AG04450 (cell line): Measurements from ENCODE around the gene HNF1A. TPM values are rescaled to one million over a fixed set of nuclear protein-coding genes. Genes with fewer than 3 reads are reported as not detected.

ENCODE experiments used
- CTCF ChIA-PET: fragments of 300-600, 350-600 bp; formaldehyde crosslinking; extraction: SDS; loops from one replicate; lab custom pipeline; 2022; ENCODE audit warnings: antibody characterized with exemption, inconsistent platforms; lab: Charles Lee
- POLR2A ChIA-PET: fragments of 350-600 bp; formaldehyde crosslinking; extraction: SDS; loops from one replicate; lab custom pipeline; 2021; ENCODE audit warnings: antibody characterized with exemption, inconsistent platforms; lab: Yijun Ruan, JAX
- DNase-seq: peaks from one replicate; pipeline ENCODE4 v3.0.0-alpha.2; 2011; ENCODE audit warnings: low read depth, low spot score
- H3K27ac ChIP-seq: one replicate; pipeline ENCODE4 v1.5.1; 2012; ENCODE audit warnings: low read depth, low read length, control low read depth
- H3K27me3 ChIP-seq: one replicate; pipeline ENCODE4 v1.6.0; 2012; ENCODE audit warnings: low read length; ENCODE audit not compliant: control insufficient read depth, insufficient read depth
- H3K4me3 ChIP-seq: 2 replicates; pipeline ENCODE4 v1.5.1; 2011; ENCODE audit warnings: mild to moderate bottlenecking, low read depth, low read length, control low read depth
- H3K9me3 ChIP-seq: 2 replicates; pipeline ENCODE4 v1.5.1; 2012; ENCODE audit warnings: low read length; ENCODE audit not compliant: control insufficient read depth, insufficient read depth
- polyA plus RNA-seq: library from polyadenylated mRNA; depleted of rRNA; stranded (reverse); fragments of >200 nt; gene quantifications from 2 replicates; pipeline ENCODE4 v1.2.3, GENCODE V29; 2011; rRNA removed
- TF ChIP-seq, protein P1 (sequence below): IDR thresholded peaks from 2 replicates; pipeline ENCODE4 v1.5.1; 2011; ENCODE audit warnings: low read depth, low read length, control low read depth, inconsistent platforms

Gene HNF1A
- polyA plus RNA-seq, 1 experiment, result not detected

DNA sequence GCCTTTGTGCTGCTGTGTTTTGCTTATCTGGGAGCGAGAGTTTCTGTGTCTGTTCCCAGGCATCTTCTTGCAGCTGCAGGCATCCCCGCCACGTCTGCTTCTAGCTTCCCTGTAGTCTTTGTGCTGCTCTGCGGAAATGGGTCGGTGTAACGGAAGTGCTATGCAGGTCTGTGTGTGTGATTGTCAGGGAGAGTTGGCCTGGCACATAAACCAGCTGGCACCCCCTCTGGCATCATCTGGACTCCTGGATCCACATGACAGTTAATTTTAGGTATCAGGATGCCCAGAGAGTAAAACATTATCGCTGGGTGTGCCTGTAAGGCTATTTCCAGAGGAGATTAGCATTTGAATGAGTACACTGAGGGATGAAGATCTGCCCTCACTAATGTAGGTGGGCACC is 70.1 kb downstream of the HNF1A start:
- Histone ChIP-seq H3K27me3 (peaks cover 14% of the 10 kb centered on the region), H3K4me3 (no peak overlapping the region), H3K27ac (no peak overlapping the region), H3K9me3 (no peaks in the 10 kb centered on the region)
- POLR2A ChIA-PET, result interaction anchor here (0.6 kb wide), 1 partner anchor 17 kb away, joined by 6 read pairs; no protein-coding TSS in a partner anchor
- TF ChIP-seq, protein P1, sequence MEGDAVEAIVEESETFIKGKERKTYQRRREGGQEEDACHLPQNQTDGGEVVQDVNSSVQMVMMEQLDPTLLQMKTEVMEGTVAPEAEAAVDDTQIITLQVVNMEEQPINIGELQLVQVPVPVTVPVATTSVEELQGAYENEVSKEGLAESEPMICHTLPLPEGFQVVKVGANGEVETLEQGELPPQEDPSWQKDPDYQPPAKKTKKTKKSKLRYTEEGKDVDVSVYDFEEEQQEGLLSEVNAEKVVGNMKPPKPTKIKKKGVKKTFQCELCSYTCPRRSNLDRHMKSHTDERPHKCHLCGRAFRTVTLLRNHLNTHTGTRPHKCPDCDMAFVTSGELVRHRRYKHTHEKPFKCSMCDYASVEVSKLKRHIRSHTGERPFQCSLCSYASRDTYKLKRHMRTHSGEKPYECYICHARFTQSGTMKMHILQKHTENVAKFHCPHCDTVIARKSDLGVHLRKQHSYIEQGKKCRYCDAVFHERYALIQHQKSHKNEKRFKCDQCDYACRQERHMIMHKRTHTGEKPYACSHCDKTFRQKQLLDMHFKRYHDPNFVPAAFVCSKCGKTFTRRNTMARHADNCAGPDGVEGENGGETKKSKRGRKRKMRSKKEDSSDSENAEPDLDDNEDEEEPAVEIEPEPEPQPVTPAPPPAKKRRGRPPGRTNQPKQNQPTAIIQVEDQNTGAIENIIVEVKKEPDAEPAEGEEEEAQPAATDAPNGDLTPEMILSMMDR, result no peak
- CTCF ChIA-PET, result interaction anchor here (3.0 kb wide), 1 partner anchor 12 kb away, joined by 11 read pairs; no protein-coding TSS in a partner anchor
- DNase-seq, result no peak

DNA sequence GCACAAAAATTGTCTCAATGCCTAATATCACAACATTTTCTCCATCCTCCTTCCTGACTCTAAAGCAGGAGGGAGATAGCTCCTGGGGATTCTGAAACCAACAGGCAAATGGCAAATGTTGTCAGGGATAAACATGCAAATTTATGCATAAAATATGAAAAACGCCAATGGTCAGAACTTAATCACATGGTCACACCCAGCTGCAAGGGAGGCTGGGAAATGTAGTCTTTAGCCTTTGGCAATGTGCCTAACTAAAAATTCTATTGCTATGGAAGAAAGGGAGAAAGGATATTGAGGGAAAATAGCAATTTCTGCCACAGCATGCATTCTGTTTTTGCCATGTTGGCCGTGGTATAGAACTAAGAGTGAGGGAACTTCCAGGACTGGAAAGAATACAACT is 72.4 kb downstream of the HNF1A start:
- CTCF ChIA-PET, result interaction anchor here (2.1 kb wide), 1 partner anchor 9 kb away, joined by 10 read pairs; no protein-coding TSS in a partner anchor

More for the DNA sequence above, 72.4 kb downstream of the HNF1A start:
- Histone ChIP-seq H3K9me3 (no peaks in the 10 kb centered on the region), H3K4me3 (no peak overlapping the region), H3K27ac (no peak overlapping the region), H3K27me3 (peaks cover 7% of the 10 kb centered on the region)
- TF ChIP-seq, protein P1, result no peak
- no peak for DNase-seq
- POLR2A ChIA-PET, result no interaction called here

Other genes with a start within 250 kb of the HNF1A start
- 22.1 and 23.8 TPM in 2 replicates for gene SPPL3, start 74.2 kb upstream of the HNF1A start, polyA plus RNA-seq
- gene C12orf43, start 37.9 kb downstream of the HNF1A start, polyA plus RNA-seq, result 13.6 and 13.8 TPM in 2 replicates
- gene OASL, start 60.7 kb downstream of the HNF1A start, polyA plus RNA-seq, result 0.05 TPM in 2 replicates
- 0.48 and 0.50 TPM in 2 replicates for gene P2RX7, start 154.3 kb downstream of the HNF1A start, polyA plus RNA-seq
- gene P2RX4, start 231.6 kb downstream of the HNF1A start, polyA plus RNA-seq, result 18.9 and 21.8 TPM in 2 replicates